Measurements from ENCODE around the gene PDZD2.

GRCh38 chr5:31768046-31768445 is 129.1 kb downstream of the PDZD2 start:
- TF ChIP-seq EZH2phosphoT487 (IDR thresholded peaks at IDR 0.05; ENCODE audit: insufficient read depth, low read depth) (no peak), EZH2 (IDR thresholded peaks at IDR 0.05; ENCODE audit: insufficient read depth, poor library complexity, severe bottlenecking) (no peak)
